Tibial nerve (tissue), 4 donors: ENCODE data around the gene EXOC4. TPM values are rescaled to one million over a fixed set of nuclear protein-coding genes. Genes with fewer than 3 reads are reported as not detected.

ENCODE experiments used
- DNase-seq, 2 donors: peaks; one replicate each; pipeline ENCODE4 v3.0.0-alpha.2; 2019; ENCODE audit warnings: low spot score in 2 of 2
- H3K27ac ChIP-seq, 4 donors: fragments of 200-600 bp; sonication (generic) in 3 of 4; one replicate each; pipeline ENCODE4 v1.5.1; 2017 to 2019; ENCODE audit warnings: mild to moderate bottlenecking in 1 of 4
- H3K27me3 ChIP-seq, 2 donors: fragments of 200-600 bp; sonication (generic) in 1 of 2; one replicate each; pipeline versions ENCODE4 v1.5.1 to v1.6.0; 2017 to 2019
- H3K36me3 ChIP-seq, 3 donors: fragments of 200-600 bp; sonication (generic); one replicate each; pipeline ENCODE4 v1.5.1; 2018 to 2019
- H3K4me1 ChIP-seq, 4 donors: fragments of 200-600 bp; sonication (generic) in 3 of 4; one replicate each; pipeline ENCODE4 v1.5.1; 2017 to 2019
- H3K4me3 ChIP-seq, 4 donors: fragments of 200-600 bp; sonication (generic) in 3 of 4; one replicate each; pipeline ENCODE4 v1.5.1; 2017 to 2019; ENCODE audit warnings: mild to moderate bottlenecking in 1 of 4, moderate library complexity in 1 of 4
- H3K9me3 ChIP-seq, 4 donors: fragments of 200-600 bp; sonication (generic) in 3 of 4; one replicate each; pipeline ENCODE4 v1.5.1; 2017 to 2019
- CTCF ChIP-seq, 5 experiments: fragments of 200-600 bp in 3 of 5; fragments of 450-650 bp in 2 of 5; sonication (generic) in 3 of 5; IDR thresholded peaks; one replicate each; pipeline ENCODE4 v1.5.1; 2016 to 2019; ENCODE audit warnings: antibody characterized with exemption in 5 of 5, mild to moderate bottlenecking in 3 of 5, moderate library complexity in 2 of 5
- EP300 ChIP-seq, 2 donors: sonication (generic); formaldehyde crosslinking; IDR thresholded peaks; one replicate each; pipeline ENCODE4 v1.6.1; 2017; ENCODE audit warnings: antibody characterized with exemption in 2 of 2, mild to moderate bottlenecking in 1 of 2
- POLR2A ChIP-seq, 2 donors: fragments of 450-650 bp; IDR thresholded peaks; one replicate each; pipeline ENCODE4 v1.6.1; 2017; ENCODE audit warnings: antibody characterized with exemption in 2 of 2, mild to moderate bottlenecking in 2 of 2, moderate library complexity in 2 of 2
- WGBS, 2 donors: methylation state at CpG; one replicate each; pipeline ENCODE4 v1.1.5; 2018; 5-methylcytosine and 5-hydroxymethylcytosine counted together
- total RNA-seq, 4 donors: library from RNA; depleted of rRNA; stranded (reverse); fragments of >200 nt; gene quantifications; one replicate each; pipeline ENCODE4 v1.1.0, GENCODE V29; 2016

Gene EXOC4
- total RNA-seq, 4 donors from 2014 or later, result 70.0 to 104 (median 85.8) TPM

GRCh38 chr7:133230591-133231194, 22.2 kb upstream of the EXOC4 start:
- TF ChIP-seq POLR2A (IDR thresholded peaks at IDR 0.05) (no peak), EP300 (IDR thresholded peaks at IDR 0.05) (no peak), CTCF (IDR thresholded peaks at IDR 0.05) (peak; percentile 45 to 54 (median 51))
- H3K27ac ChIP-seq, result no peak overlapping the region
- no peaks in the 10 kb centered on the region for H3K9me3 ChIP-seq
- peak in 1 of 2 donors; percentile 66 for DNase-seq
- 44 to 45% methylated on average over 5 of the region's 5 CpGs for WGBS, 2 donors
- H3K4me3 ChIP-seq, result no peak overlapping the region
- no peaks in the 10 kb centered on the region for H3K27me3 ChIP-seq
- H3K36me3 ChIP-seq, result no peaks in the 10 kb centered on the region
- peaks cover 0 to 8% (median 0%) of the 10 kb centered on the region in 4 donors for H3K4me1 ChIP-seq

GRCh38 chr7:133233142-133233541, 19.7 kb upstream of the EXOC4 start:
- H3K27me3 ChIP-seq, result no peaks in the 10 kb centered on the region
- H3K27ac ChIP-seq, result no peak overlapping the region
- DNase-seq, result no peak
- 94 to 96% methylated on average over 9 of the region's 9 CpGs for WGBS, 2 donors
- peaks cover 0 to 15% (median 0%) of the 10 kb centered on the region in 4 donors for H3K4me1 ChIP-seq
- no peaks in the 10 kb centered on the region for H3K36me3 ChIP-seq
- no peak overlapping the region for H3K4me3 ChIP-seq
- no peak for TF ChIP-seq CTCF (IDR thresholded peaks at IDR 0.05)
- no peaks in the 10 kb centered on the region for H3K9me3 ChIP-seq

GRCh38 chr7:133234961-133235875, 17.7 kb upstream of the EXOC4 start:
- 26 to 38% methylated on average over 4 of the region's 4 CpGs for WGBS, 2 donors
- no peaks in the 10 kb centered on the region for H3K9me3 ChIP-seq
- TF ChIP-seq CTCF (IDR thresholded peaks at IDR 0.05) (no peak), EP300 (IDR thresholded peaks at IDR 0.05) (no peak), POLR2A (IDR thresholded peaks at IDR 0.05) (no peak)

GRCh38 chr7:133237545-133237944, 15.3 kb upstream of the EXOC4 start:
- H3K36me3 ChIP-seq, result no peaks in the 10 kb centered on the region
- H3K27ac ChIP-seq, result no peak overlapping the region
- H3K9me3 ChIP-seq, result no peaks in the 10 kb centered on the region
- no peaks in the 10 kb centered on the region for H3K27me3 ChIP-seq
- no peak for TF ChIP-seq EP300 (IDR thresholded peaks at IDR 0.05)
- TF ChIP-seq POLR2A (IDR thresholded peaks at IDR 0.05), result no peak
- no peak for TF ChIP-seq CTCF (IDR thresholded peaks at IDR 0.05)
- no peak for DNase-seq
- 91 to 92% methylated on average over 3 of the region's 3 CpGs for WGBS, 2 donors
- no peak overlapping the region for H3K4me3 ChIP-seq
- H3K4me1 ChIP-seq, result peaks cover 0 to 15% (median 0%) of the 10 kb centered on the region in 4 donors

More at GRCh38 chr7:133234961-133235875, 17.7 kb upstream of the EXOC4 start:
- H3K4me3 ChIP-seq, result no peak overlapping the region
- peaks cover 0 to 15% (median 0%) of the 10 kb centered on the region in 4 donors for H3K4me1 ChIP-seq
- no peaks in the 10 kb centered on the region for H3K36me3 ChIP-seq
- H3K27ac ChIP-seq, result no peak overlapping the region
- no peaks in the 10 kb centered on the region for H3K27me3 ChIP-seq
- DNase-seq, result no peak

- Histone ChIP-seq H3K27me3 (no peaks in the 10 kb centered on the region), H3K27ac (no peak overlapping the region), H3K36me3 (no peaks in the 10 kb centered on the region), H3K9me3 (no peaks in the 10 kb centered on the region), H3K4me3 (no peak overlapping the region), H3K4me1 (peaks cover 0 to 8% (median 0%) of the 10 kb centered on the region in 4 donors)
- DNase-seq, result no peak
- no peak for TF ChIP-seq POLR2A (IDR thresholded peaks at IDR 0.05)
- TF ChIP-seq CTCF (IDR thresholded peaks at IDR 0.05), result no peak
- TF ChIP-seq EP300 (IDR thresholded peaks at IDR 0.05), result no peak
- WGBS, 2 donors, result 83 to 86% methylated on average over 3 of the region's 3 CpGs
Observed at GRCh38 chr7:133240302-133240701, 12.6 kb upstream of the EXOC4 start.
